CD14-positive monocyte (primary cell): ENCODE data around the gene BPTF. TPM values are rescaled to one million over a fixed set of nuclear protein-coding genes. Genes with fewer than 3 reads are reported as not detected.

Experiments
- DNase-seq, 3 donors: peaks; one replicate each; pipeline ENCODE4 v3.0.0-alpha.2; 2011 to 2022
- H2AFZ ChIP-seq: 2 replicates; pipeline ENCODE4 v1.6.0; 2012; ENCODE audit warnings: mild to moderate bottlenecking, low read depth, low read length, inconsistent platforms; ENCODE audit not compliant: insufficient read depth, poor library complexity, severe bottlenecking
- H3K27ac ChIP-seq, 2 donors: 1 replicate in 1 of 2; 2 replicates in 1 of 2; pipeline ENCODE4 v1.5.1; 2012 to 2013; ENCODE audit warnings: low read length in 2 of 2, control low read depth in 1 of 2, inconsistent platforms in 1 of 2, low read depth in 1 of 2, mild to moderate bottlenecking in 1 of 2
- H3K27me3 ChIP-seq, 2 donors: one replicate each; pipeline versions ENCODE4 v1.6.0 to v1.6.1; 2011 to 2013; ENCODE audit warnings: low read length in 2 of 2; ENCODE audit not compliant: control insufficient read depth in 2 of 2, insufficient read depth in 2 of 2
- H3K36me3 ChIP-seq, 2 donors: replicated peaks in 1 of 2; 1 replicate in 1 of 2; 2 replicates in 1 of 2; pipeline versions ENCODE4 v1.5.1 to v1.6.1; 2012 to 2013; ENCODE audit warnings: low read length in 2 of 2, control low read depth in 1 of 2, inconsistent platforms in 1 of 2, mild to moderate bottlenecking in 1 of 2; ENCODE audit not compliant: insufficient read depth in 2 of 2, control insufficient read depth in 1 of 2
- H3K4me1 ChIP-seq, 2 donors: 1 replicate in 1 of 2; 2 replicates in 1 of 2; pipeline versions ENCODE4 v1.5.1 to v1.6.1; 2012 to 2013; ENCODE audit warnings: low read length in 2 of 2, control low read depth in 1 of 2, inconsistent platforms in 1 of 2, mild to moderate bottlenecking in 1 of 2, moderate library complexity in 1 of 2; ENCODE audit not compliant: insufficient read depth in 2 of 2, control insufficient read depth in 1 of 2
- H3K4me2 ChIP-seq: replicated peaks from 2 replicates; pipeline ENCODE3; 2012; ENCODE audit warnings: low read length, moderate library complexity, mild to moderate bottlenecking; ENCODE audit not compliant: poor library complexity, severe bottlenecking; ENCODE audit errors: extremely low read depth
- H3K4me3 ChIP-seq, 3 experiments: fragments of 200-600 bp in 1 of 3; sonication (generic) in 1 of 3; replicated peaks in 1 of 3; 1 replicate in 2 of 3; 2 replicates in 1 of 3; pipeline ENCODE4 v1.5.1; 2011 to 2013; ENCODE audit warnings: low read length in 3 of 3, mild to moderate bottlenecking in 3 of 3, control low read depth in 2 of 3, low read depth in 2 of 3, inconsistent platforms in 1 of 3, moderate library complexity in 1 of 3
- H3K79me2 ChIP-seq: 2 replicates; pipeline ENCODE4 v1.6.0; 2012; ENCODE audit warnings: mild to moderate bottlenecking, control low read depth, inconsistent platforms, low read length, moderate library complexity; ENCODE audit not compliant: insufficient read depth
- H3K9ac ChIP-seq: 2 replicates; pipeline ENCODE4 v1.6.0; 2017; ENCODE audit warnings: low read length, mild to moderate bottlenecking; ENCODE audit not compliant: insufficient read depth, poor library complexity, severe bottlenecking
- H3K9me3 ChIP-seq, 2 donors: replicated peaks in 1 of 2; 1 replicate in 1 of 2; 2 replicates in 1 of 2; pipeline versions ENCODE4 v1.5.1 to v1.6.1; 2012 to 2013; ENCODE audit warnings: low read length in 2 of 2, control low read depth in 1 of 2; ENCODE audit not compliant: control insufficient read depth in 1 of 2, insufficient read depth in 1 of 2
- H4K20me1 ChIP-seq: 2 replicates; pipeline ENCODE4 v1.6.0; 2012; ENCODE audit warnings: mild to moderate bottlenecking, low read length, control low read depth, moderate library complexity; ENCODE audit not compliant: insufficient read depth
- H3K27ac Mint-ChIP-seq, 7 donors: one replicate each; pipeline ENCODE4 v1.8.0; 2020; ENCODE audit warnings: mild to moderate bottlenecking in 7 of 7, mixed read lengths in 7 of 7, moderate library complexity in 6 of 7, inconsistent platforms in 2 of 7
- H3K27me3 Mint-ChIP-seq, 3 donors: one replicate each; pipeline ENCODE4 v1.8.0; 2021 to 2022; ENCODE audit warnings: low read depth in 3 of 3, mild to moderate bottlenecking in 3 of 3, mixed read lengths in 3 of 3, moderate library complexity in 3 of 3, inconsistent platforms in 1 of 3
- H3K36me3 Mint-ChIP-seq, 2 donors: one replicate each; pipeline ENCODE4 v1.8.0; 2020; ENCODE audit warnings: mixed read lengths in 2 of 2, inconsistent platforms in 1 of 2, mild to moderate bottlenecking in 1 of 2
- H3K4me1 Mint-ChIP-seq: one replicate; pipeline ENCODE4 v1.8.0; 2020; ENCODE audit warnings: mild to moderate bottlenecking, mixed read lengths
- H3K4me3 Mint-ChIP-seq, 2 donors: one replicate each; pipeline ENCODE4 v1.8.0; 2020; ENCODE audit warnings: mild to moderate bottlenecking in 2 of 2, mixed read lengths in 2 of 2, moderate library complexity in 1 of 2
- H3K9me3 Mint-ChIP-seq, 7 donors: one replicate each; pipeline ENCODE4 v1.8.0; 2020 to 2022; ENCODE audit warnings: mixed read lengths in 7 of 7, mild to moderate bottlenecking in 6 of 7, moderate library complexity in 6 of 7, inconsistent platforms in 2 of 7
- CTCF ChIP-seq: fragments of 200-600 bp; IDR thresholded peaks from one replicate; pipeline ENCODE4 v1.8.0; 2022; ENCODE audit warnings: antibody characterized with exemption, mild to moderate bottlenecking
- WGBS: methylation state at CpG from one replicate; pipeline ENCODE4 v1.1.5; 2013; ENCODE audit warnings: missing lambda C conversion rate; ENCODE audit not compliant: insufficient coverage; 5-methylcytosine and 5-hydroxymethylcytosine counted together
- intact Hi-C, 2 donors: fragments of 100-400 bp; cut with micrococcal nuclease; formaldehyde crosslinking; loops; one replicate each; pipeline versions ENCODE4 v1.15.0 to v1.15.1; 2023
- polyA plus RNA-seq, 3 donors: library from polyadenylated mRNA; depleted of rRNA in 1 of 3; unstranded in 2 of 3; stranded (reverse) in 1 of 3; fragments of 300-500 nt in 2 of 3; fragments of >200 nt in 1 of 3; fragmentation: Illumina TruSeq in 2 of 3; gene quantifications; 1 replicate in 2 of 3; 2 replicates in 1 of 3; pipeline ENCODE4 v1.2.3, GENCODE V29; 2012 to 2021

BPTF gene
- polyA plus RNA-seq, 3 donors, result 1.9 to 51.1 (median 4.5) TPM

DNA sequence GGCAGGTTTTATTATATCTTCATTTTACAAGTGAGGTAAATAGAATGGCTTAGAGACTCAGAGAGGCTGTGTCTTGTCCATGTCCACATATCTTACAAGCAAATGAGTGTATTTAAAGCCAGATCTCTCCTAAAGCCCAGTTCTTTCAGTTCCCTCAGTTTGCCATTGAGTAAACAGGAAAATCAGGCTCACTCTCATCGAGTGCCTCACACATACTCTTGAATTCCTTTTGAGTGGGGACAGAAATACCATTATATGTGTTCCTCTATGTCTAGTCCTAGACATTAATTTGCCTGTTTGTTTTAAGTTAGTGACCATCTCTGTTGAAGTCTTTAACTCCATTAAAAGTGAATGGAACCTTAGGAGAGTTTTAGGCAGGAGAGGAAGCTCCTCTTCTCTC lies 40.1 kb downstream of the BPTF start:
- H3K4me1 ChIP-seq, result no peaks in the 10 kb centered on the region
- H4K20me1 ChIP-seq, result peaks cover 92% of the 10 kb centered on the region
- no CpG with 5 or more reads among the region's 1 CpG for WGBS
- H3K4me2 ChIP-seq, result no peak overlapping the region
- Mint-ChIP-seq H3K27me3 (no peaks in the 10 kb centered on the region), H3K4me1 (peaks cover 3% of the 10 kb centered on the region), H3K36me3 (peaks cover 31 to 48% of the 10 kb centered on the region in 2 donors), H3K4me3 (no peak overlapping the region), H3K27ac (no peak overlapping the region), H3K9me3 (no peaks in the 10 kb centered on the region)
- no peak overlapping the region for H2AFZ ChIP-seq
- no peak overlapping the region for H3K4me3 ChIP-seq
- no peak for TF ChIP-seq CTCF
- H3K27ac ChIP-seq, result peak overlapping the region in 1 of 2 donors; percentile 16
- DNase-seq, result no peak
- H3K9ac ChIP-seq, result no peak overlapping the region
- intact Hi-C loops, result no loop called here
- peaks cover 8 to 21% of the 10 kb centered on the region in 2 donors for H3K36me3 ChIP-seq
- peaks cover 96% of the 10 kb centered on the region for H3K79me2 ChIP-seq
- H3K27me3 ChIP-seq, result no peaks in the 10 kb centered on the region
- no peaks in the 10 kb centered on the region for H3K9me3 ChIP-seq

DNA sequence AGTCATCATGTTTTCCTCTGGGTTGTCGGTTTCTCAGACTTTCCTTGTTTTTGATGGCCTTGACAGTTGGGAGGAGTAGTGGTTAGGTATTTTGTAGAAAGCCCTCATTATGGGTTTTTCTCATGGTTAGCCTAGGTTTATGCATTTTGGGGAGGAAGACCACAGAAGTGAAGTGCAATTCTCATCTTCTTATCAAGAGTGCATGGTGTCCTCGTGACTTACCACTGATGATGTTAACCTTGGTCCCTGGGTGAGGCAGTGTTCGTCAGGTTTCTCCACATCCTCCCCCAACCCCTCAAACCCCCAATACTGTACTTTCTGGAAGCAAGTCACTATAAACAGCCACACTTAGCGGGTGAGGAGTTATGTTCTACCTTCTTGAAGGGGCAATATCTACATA lies 42.3 kb downstream of the BPTF start:
- Mint-ChIP-seq H3K27me3 (no peaks in the 10 kb centered on the region), H3K36me3 (peaks cover 29 to 50% of the 10 kb centered on the region in 2 donors), H3K27ac (peak overlapping the region in 1 of 7 donors; percentile 30), H3K9me3 (no peaks in the 10 kb centered on the region), H3K4me1 (peaks cover 1% of the 10 kb centered on the region), H3K4me3 (no peak overlapping the region)
- Histone ChIP-seq H3K27ac (no peak overlapping the region), H3K4me1 (no peaks in the 10 kb centered on the region), H3K36me3 (peaks cover 8 to 26% of the 10 kb centered on the region in 2 donors), H4K20me1 (peaks cover 71% of the 10 kb centered on the region), H2AFZ (no peak overlapping the region), H3K9ac (no peak overlapping the region), H3K27me3 (no peaks in the 10 kb centered on the region), H3K79me2 (peaks cover 90% of the 10 kb centered on the region), H3K4me3 (no peak overlapping the region), H3K4me2 (no peak overlapping the region), H3K9me3 (no peaks in the 10 kb centered on the region)
- intact Hi-C loops, result no loop called here
- WGBS, result 79% methylated on average over 2 of the region's 4 CpGs
- no peak for DNase-seq
- TF ChIP-seq CTCF, result no peak
